Measurements from ENCODE around the gene DNAAF8.

GRCh38 chr16:4691666-4692412, 42.5 kb upstream of the DNAAF8 start:
- TF ChIP-seq POLR2A (IDR thresholded peaks at IDR 0.05) (no peak), CTCF (IDR thresholded peaks at IDR 0.05) (no peak)
